ENCODE results near the gene GABRB2.

GABRB2 gene

DNA sequence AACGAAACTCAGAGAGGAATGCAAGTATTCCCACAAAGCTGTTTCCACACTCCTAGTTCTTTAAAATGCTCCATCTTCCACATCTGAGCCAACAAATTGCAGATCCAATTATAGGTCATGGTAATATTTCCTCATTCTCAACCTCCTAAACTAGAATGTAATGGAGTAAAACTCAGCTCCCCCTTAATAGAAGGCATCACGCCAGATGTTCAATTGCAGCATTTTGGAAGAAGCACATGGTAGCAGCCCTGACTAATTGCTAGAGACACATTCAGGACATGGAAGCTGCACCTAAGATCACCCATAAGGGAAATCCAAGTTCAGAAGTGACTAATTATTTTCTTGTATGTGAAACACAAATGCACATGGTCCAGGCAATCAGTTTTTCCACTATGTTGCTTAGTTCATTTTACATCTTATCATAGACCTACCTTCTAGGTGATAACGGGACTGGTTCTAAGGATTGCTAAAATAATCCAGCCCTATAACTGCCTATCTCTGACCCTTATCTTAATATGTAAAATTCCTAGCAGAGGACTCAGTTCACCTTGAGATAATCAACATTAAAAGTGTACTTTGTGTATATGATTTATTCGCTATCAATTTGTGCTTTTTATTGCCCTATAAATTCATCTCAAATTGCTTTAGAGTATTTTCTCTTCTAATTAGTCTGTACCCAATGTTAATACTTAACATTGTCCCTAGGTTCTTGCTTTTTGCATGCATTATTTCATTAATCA lies 75.1 kb downstream of the GABRB2 start:
- no peak for DNase-seq

DNA sequence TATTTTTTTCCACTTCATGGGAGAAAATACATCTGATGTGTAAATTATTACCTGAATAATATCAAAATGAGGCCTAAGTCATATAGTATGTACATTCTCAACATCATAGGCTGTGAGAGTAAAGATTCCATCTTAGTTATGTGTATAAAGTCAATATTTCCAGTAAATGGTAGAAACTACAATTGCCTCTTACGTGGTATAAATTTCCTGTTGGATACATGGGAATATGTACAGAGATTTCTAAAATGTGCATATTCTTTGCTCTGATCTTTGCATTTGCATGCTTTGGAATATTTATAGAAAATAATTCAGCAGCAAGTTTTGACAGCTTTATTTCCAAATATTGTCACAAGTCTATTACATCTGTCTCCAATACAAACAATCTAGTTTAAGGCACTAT lies 78.8 kb downstream of the GABRB2 start:
- no peak for DNase-seq

DNA sequence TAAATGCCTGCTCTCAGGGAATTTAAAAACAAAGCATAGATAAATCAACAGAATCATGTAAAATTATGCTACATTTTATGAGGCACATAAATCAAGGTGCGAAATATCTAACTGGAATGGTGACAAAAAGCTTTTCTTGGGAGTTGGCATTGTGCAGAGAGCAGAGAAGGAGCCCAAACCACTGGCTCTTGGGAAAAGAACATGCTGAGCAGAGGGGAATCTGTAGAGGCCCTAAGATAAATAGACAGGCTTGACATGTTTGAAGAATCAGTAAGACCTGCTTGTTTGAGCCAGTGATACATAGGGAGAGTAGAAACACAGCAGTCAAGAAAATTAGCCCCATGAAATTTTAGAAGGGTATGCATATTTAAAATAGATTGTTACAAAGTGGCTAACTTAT lies 85.8 kb downstream of the GABRB2 start:
- no peak for DNase-seq

- DNase-seq = no peak
Measured at GRCh38 chr5:161446655-161447054, 99.9 kb downstream of the GABRB2 start.

DNA sequence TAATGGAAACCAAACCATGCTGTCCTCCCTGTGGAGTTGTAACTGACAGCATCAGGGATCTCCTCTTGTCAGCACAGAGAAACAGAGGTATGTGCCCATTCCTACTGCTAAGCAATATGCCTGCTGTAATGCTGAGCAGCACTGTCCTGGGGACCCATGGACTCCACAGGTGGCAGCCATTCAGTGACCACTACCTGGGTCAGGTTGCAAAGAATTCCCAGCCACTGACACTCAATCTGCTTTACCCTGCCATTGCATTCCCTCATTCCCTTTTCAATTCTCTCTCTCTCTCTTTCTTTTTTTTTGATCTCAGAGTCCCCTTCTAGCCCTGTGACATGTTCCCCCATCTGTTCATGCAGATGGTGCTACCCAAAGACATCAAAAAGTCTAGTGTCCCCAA lies 104.1 kb downstream of the GABRB2 start:
- DNase-seq = no peak

DNA sequence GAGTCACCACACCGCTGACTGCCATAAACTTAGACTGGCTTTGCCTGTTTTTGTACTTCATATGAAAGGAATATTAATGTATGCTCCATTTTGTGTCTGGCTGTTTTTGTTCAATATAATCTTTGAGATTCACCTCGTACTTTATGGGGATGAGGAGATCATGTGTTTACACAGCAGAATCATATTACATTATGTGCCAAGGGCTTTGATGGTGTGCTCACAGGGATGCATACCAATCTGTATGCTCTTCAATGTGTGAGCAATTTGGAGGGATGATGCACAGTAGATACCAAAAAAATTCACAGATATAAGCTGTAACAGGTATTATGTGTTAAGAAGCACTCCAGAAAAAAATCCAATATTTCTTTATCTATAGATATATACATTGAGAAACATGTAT lies 113.7 kb downstream of the GABRB2 start:
- no peak for DNase-seq

DNA sequence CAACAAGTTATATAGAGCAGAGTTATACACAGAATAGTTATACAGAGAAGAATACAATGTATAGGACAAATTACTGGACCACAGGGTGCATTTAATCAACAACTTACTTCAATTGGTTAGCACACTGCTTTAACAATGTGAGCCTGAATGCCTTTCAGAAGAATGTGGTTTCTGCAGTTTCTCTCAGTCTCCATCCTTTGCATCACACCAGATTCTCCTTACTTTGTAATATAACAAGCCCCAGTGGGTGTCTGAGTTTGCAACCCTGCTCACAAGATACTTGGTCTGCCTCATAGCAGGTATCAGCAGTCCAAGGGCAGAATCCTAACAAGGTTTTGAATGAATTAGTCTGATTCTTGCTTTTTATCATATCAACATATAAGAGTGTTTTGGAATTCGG lies 114.6 kb downstream of the GABRB2 start:
- no peak for DNase-seq

- DNase-seq = no peak
Measured at GRCh38 chr5:161421067-161421466, 125.5 kb downstream of the GABRB2 start.

DNA sequence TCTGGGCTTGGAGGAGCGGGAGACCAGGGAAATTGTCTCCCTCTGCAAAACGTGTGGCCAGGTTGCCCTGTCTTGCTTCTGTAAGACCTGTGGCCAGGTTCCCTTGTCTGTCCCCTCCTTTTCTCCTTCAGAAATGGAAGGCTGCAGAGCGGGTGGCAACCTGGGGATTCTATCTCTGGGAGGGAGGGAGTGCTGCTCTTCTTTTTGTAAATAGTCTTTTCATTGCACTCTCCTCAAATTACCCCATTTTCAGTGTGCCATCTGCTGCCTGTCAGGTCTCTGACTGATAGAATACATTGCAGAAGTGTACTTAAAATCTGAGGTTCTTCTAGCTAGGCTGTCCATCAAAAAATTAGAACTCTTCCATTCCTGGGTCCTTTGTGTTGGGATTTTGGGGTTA lies 126.0 kb downstream of the GABRB2 start:
- DNase-seq = no peak

GRCh38 chr5:161414896-161415295 lies 131.6 kb downstream of the GABRB2 start:
- no peak for DNase-seq

- DNase-seq = no peak
Measured at GRCh38 chr5:161414037-161414436, 132.5 kb downstream of the GABRB2 start.

DNA sequence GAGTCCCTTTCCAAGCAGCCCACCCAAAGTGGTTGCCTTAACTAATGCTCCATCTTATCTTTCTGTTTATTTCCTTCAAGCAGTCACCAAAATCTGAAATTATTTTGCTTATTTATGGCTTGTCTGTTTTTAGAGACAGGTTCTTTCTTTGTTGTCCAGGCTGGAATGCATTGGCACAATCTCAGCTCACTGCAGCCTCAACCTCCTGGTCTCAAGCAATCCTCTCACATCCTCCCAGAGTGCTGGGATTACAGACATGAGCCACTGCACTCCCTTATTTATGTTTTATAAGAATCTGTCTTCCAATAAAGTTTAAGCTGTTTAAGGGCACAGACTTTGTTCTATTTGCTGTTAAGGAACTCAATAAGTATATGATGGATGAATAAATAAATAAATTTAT lies 133.7 kb downstream of the GABRB2 start:
- no peak for DNase-seq

DNA sequence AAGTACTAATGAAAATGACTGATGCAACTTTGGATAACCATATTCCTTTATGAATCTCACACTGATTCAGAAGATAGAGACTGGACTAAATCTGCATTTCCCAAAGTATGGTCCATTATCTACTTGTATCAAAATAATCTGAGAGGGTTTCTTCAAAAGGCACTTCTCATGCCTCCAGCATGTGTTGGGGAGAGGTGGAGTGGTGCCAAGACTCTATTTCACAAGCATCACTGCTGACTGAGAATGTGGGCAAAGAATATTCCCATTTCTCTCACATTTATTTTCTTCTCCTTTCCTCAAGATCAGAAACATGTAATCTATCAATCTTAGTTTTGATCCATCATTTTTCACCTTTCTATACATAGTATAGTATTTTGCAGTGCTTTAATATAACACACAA lies 135.4 kb downstream of the GABRB2 start:
- DNase-seq = no peak

- no peak for DNase-seq
Measured at GRCh38 chr5:161410640-161411039, 135.9 kb downstream of the GABRB2 start.

DNA sequence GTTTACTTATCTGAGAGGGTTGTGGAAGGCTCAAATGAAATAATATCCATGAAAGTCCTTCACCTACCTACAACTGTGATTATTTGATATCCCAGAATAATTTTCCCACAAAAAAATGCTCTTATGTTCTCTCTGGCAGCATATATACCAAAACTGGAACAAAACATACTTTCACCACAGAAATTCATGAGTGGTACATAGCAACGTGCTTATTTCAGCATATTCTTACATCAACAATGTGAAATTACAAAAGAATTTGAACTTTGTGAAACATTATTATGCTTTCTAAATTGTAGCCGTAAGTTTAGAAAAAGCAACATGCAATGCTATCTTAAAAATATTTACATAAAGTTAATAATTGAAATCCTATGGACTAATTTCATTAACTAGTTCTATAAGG lies 137.1 kb downstream of the GABRB2 start:
- DNase-seq = no peak

- DNase-seq = no peak
Measured at GRCh38 chr5:161406880-161407279, 139.6 kb downstream of the GABRB2 start.

GRCh38 chr5:161403996-161404395 lies 142.5 kb downstream of the GABRB2 start:
- DNase-seq = no peak

- DNase-seq = no peak
Measured at GRCh38 chr5:161403121-161403520, 143.4 kb downstream of the GABRB2 start.

GRCh38 chr5:161400583-161400982 lies 145.9 kb downstream of the GABRB2 start:
- DNase-seq = no peak

DNA sequence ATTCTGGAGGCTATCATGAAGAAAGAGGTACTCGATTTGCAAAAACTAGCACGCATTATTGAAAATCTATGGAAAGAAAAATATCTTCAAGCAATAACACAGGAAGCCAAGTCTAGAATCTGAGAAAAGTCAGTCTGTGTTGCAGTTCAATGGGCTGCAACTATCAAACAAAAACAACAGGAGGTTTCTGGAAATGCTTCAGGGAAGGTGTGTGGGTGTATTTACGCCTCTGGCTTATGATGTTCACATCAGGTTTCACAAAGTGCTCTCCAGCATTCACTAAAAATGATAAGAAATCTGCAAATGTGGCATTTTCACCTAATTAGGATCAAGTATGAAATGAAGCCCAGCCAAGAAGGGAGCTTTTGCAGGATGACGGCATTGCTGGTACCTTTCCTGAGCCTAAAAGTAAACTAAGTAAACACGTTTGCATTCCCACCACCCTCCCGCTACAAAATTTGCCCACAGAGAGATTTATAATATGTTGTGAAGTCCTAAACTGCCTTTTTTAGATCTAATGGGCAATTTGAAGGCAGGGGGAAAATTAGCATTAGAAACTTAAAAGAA lies 146.4 kb downstream of the GABRB2 start:
- no peak for DNase-seq

DNA sequence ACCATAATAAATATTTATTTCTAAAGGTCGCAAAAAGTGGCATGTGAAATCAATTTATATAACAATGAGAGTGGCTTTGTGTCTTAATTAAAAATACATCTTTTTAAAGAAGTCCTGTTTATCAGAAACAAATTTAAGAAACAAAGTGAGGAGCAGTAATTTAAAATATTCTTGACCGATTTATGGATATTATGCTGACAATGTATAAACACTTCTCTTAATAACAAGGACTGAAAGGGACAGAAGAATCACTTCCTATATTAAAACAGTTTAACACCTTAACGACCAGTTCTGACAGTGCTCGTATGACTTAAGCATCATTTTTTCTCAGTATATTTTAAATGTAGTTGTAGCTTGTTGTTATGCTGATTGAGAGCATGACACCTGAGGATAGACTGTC lies 149.1 kb downstream of the GABRB2 start:
- no peak for DNase-seq

DNA sequence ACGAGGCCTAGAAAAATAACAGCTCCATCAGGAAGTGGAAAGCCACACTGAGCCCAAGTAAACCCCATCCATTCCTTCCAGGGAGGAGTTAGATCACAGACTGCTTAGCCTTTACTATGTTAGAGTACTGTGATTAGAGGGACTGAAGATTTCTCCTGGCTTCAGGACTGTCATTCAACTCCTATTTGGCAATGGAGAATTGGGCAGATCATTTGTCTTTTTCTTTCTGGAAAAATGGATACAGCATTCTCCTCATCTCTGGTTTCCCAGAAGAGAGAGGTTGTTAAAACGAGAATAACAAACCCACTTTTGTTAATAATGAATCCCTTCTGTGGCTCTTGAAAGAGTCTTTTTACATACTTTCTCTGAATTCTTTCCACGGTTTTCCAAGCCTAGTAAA lies 150.4 kb downstream of the GABRB2 start:
- no peak for DNase-seq

- no peak for DNase-seq
Measured at GRCh38 chr5:161391724-161392123, 154.8 kb downstream of the GABRB2 start.

DNA sequence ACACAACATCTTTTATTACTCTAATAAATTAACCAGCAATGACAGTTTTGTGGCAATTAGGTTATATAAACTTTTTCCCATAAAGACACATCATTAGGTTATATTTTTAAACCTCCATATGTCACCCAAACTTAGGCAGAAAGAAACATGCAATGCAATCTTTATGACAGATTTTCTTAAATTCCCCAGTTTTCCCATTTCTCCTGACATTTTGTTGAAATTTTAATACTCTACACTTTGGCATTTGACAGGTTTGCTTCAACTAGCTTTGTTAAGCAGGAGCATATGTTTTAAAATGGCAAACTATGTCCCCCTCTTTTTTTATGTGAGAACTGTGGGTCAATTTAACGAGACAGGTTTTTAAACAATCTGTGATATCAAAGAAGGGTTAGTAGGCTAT lies 155.5 kb downstream of the GABRB2 start:
- DNase-seq = no peak

DNA sequence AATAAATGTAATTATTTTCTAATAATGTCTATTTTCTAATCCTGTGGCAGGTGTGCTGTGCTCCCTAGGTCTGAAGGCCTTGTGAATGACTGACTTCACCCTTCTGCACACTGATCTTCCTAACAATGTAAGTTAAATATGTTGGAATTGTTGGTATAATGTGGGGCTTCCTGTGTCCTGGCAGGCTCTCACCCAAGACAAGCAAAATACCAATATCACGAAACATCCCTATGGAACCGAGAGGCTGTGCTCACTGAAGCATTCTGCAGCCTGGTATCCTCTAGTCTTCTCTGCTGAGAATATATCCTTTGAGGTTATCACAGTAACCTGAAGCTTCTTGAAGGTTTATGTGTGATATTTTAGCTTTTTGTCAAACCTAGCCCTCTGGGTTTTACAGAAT lies 159.4 kb downstream of the GABRB2 start:
- DNase-seq = no peak

All from stimulated activated CD4-positive, alpha-beta T cell treated with anti-CD3 and anti-CD28 coated beads, Interleukin-2, amount 100 ng/mL, for 48 hours (primary cell).